Measurements from ENCODE around the gene ATRX.

Gene ATRX

GRCh38 chrX:77493677-77494553 lies 292.1 kb downstream of the ATRX start:
- DNase-seq (ENCODE audit: low read depth) = no peak

DNA sequence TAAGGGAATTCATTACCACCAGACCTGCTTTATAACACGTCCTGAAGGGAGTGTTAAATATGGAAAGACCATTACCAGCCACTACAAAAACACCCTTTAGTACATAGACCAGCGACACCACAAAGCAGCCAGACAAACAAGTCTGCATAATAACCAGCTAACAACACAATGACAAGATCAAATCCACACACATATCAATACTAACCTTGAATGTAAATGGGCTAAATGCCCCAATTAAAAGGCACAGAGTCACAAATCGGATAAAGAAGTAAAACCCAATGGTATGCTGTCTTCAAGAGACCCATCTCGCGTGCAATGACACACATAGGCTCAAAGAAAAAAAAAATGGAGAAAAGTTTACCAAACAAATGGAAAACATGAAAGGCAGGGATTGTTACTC lies 302.0 kb downstream of the ATRX start:
- no peak for DNase-seq (ENCODE audit: low read depth)

DNA sequence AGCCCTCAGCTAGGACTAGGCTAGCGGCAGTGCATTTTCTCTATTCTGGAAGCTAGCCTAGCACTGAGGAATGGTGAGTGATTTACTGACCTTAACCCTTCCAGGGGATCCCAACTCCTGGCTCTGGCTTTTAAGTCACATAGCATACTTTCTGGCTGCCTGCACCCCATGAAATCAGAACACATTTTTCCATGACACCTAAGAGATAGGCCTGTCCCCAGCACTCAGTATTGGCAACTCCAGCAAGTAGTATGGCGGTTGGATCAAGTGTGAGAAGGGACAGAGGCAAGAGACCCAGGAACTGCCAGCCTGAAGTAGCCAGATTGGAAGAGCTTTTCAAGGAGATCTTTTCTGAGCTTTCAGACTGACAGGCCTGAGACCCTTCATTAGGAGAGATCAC lies 330.6 kb downstream of the ATRX start:
- no peak for DNase-seq (ENCODE audit: low read depth)

Measured in stimulated activated CD8-positive, alpha-beta memory T cell treated with anti-CD3 and anti-CD28 coated beads, Interleukin-4, amount 100 ng/mL, for 24 hours (primary cell).